H9 (cell line): Measurements from ENCODE around the gene STARD4. TPM values are rescaled to one million over a fixed set of nuclear protein-coding genes. Genes with fewer than 3 reads are reported as not detected.
A peak's percentile ranks its signal among the peaks of the same experiment; 100 is the strongest.

Experiments used
- DNase-seq: peaks from one replicate; pipeline ENCODE4 v3.0.0-alpha.2; 2017
- H2AFZ ChIP-seq: one replicate; pipeline ENCODE4 v1.6.1; 2013; ENCODE audit warnings: mild to moderate bottlenecking, low read length, control low read depth, moderate library complexity
- H2AK5ac ChIP-seq: 2 replicates; pipeline ENCODE4 v1.6.1; 2013; ENCODE audit warnings: low read length, control low read depth, mixed read lengths; ENCODE audit not compliant: insufficient read length
- H2BK120ac ChIP-seq: one replicate; pipeline ENCODE4 v1.6.1; 2013; ENCODE audit warnings: low read depth, mild to moderate bottlenecking, low read length, control low read depth, inconsistent platforms; ENCODE audit not compliant: poor library complexity, severe bottlenecking
- H2BK12ac ChIP-seq: 2 replicates; pipeline ENCODE4 v1.6.1; 2013; ENCODE audit warnings: low read length, control low read depth, mixed read lengths, low read depth; ENCODE audit not compliant: insufficient read length
- H2BK15ac ChIP-seq: 2 replicates; pipeline ENCODE4 v1.6.1; 2013; ENCODE audit warnings: low read depth, low read length, control low read depth
- H2BK20ac ChIP-seq: one replicate; pipeline ENCODE4 v1.6.1; 2013; ENCODE audit warnings: low read depth, mild to moderate bottlenecking, low read length, control low read depth, inconsistent platforms; ENCODE audit not compliant: poor library complexity, severe bottlenecking
- H2BK5ac ChIP-seq: 2 replicates; pipeline ENCODE4 v1.6.1; 2013; ENCODE audit warnings: low read length, control low read depth, mixed read lengths; ENCODE audit not compliant: insufficient read length
- H3K14ac ChIP-seq: 2 replicates; pipeline ENCODE4 v1.6.1; 2013; ENCODE audit warnings: low read length, control low read depth; ENCODE audit not compliant: insufficient read depth
- H3K18ac ChIP-seq: 2 replicates; pipeline ENCODE4 v1.6.1; 2013; ENCODE audit warnings: low read depth, mild to moderate bottlenecking, mixed read lengths, low read length, control low read depth; ENCODE audit not compliant: insufficient read length
- H3K23ac ChIP-seq: 2 replicates; pipeline ENCODE4 v1.6.1; 2013; ENCODE audit warnings: low read length, control low read depth, mixed read lengths, low read depth; ENCODE audit not compliant: insufficient read length
- H3K23me2 ChIP-seq: 2 replicates; pipeline ENCODE4 v1.6.1; 2013; ENCODE audit warnings: low read depth, mild to moderate bottlenecking, mixed read lengths, low read length, control low read depth; ENCODE audit not compliant: insufficient read length, poor library complexity, severe bottlenecking
- H3K27ac ChIP-seq: 2 replicates; pipeline ENCODE4 v1.5.1; 2013; ENCODE audit warnings: low read length, control low read depth, mixed read lengths, low read depth; ENCODE audit not compliant: insufficient read length
- H3K27me3 ChIP-seq: 2 replicates; pipeline ENCODE4 v1.6.1; 2013; ENCODE audit warnings: low read length, control low read depth, inconsistent platforms; ENCODE audit not compliant: insufficient read depth
- H3K4ac ChIP-seq: 2 replicates; pipeline ENCODE4 v1.6.1; 2013; ENCODE audit warnings: low read depth, mild to moderate bottlenecking, control low read depth, inconsistent platforms, low read length, moderate library complexity
- H3K4me1 ChIP-seq: 2 replicates; pipeline ENCODE4 v1.6.1; 2013; ENCODE audit warnings: low read length, control low read depth, inconsistent platforms; ENCODE audit not compliant: insufficient read depth
- H3K4me2 ChIP-seq: 2 replicates; pipeline ENCODE4 v1.6.1; 2013; ENCODE audit warnings: low read length, control low read depth, mixed read lengths; ENCODE audit not compliant: insufficient read length, insufficient read depth
- H3K56ac ChIP-seq: 2 replicates; pipeline ENCODE4 v1.6.1; 2013; ENCODE audit warnings: low read depth, mild to moderate bottlenecking, mixed read lengths, low read length, control low read depth; ENCODE audit not compliant: insufficient read length
- H3K79me1 ChIP-seq: 2 replicates; pipeline ENCODE4 v1.6.1; 2013; ENCODE audit warnings: low read depth, mild to moderate bottlenecking, moderate library complexity, low read length, control low read depth, inconsistent platforms; ENCODE audit not compliant: insufficient read depth, poor library complexity, severe bottlenecking
- H3K79me2 ChIP-seq: 2 replicates; pipeline ENCODE4 v1.6.1; 2013; ENCODE audit warnings: low read length, control low read depth, inconsistent platforms; ENCODE audit not compliant: insufficient read depth
- H3K9ac ChIP-seq: 2 replicates; pipeline ENCODE4 v1.6.1; 2013; ENCODE audit warnings: low read length, control low read depth, mixed read lengths; ENCODE audit not compliant: insufficient read length; ENCODE audit errors: extremely low read depth
- H3K9me3 ChIP-seq: one replicate; pipeline ENCODE4 v1.6.1; 2013; ENCODE audit warnings: low read depth, low read length, inconsistent platforms; ENCODE audit not compliant: control insufficient read depth
- H3T11ph ChIP-seq: one replicate; pipeline ENCODE4 v1.6.1; 2013; ENCODE audit warnings: mild to moderate bottlenecking, low read length, control low read depth, inconsistent platforms
- H4K20me1 ChIP-seq: one replicate; pipeline ENCODE4 v1.6.1; 2013; ENCODE audit not compliant: control insufficient read depth, insufficient read length, insufficient read depth
- H4K5ac ChIP-seq: 2 replicates; pipeline ENCODE4 v1.6.1; 2013; ENCODE audit warnings: low read depth, mild to moderate bottlenecking, mixed read lengths, low read length, control low read depth; ENCODE audit not compliant: insufficient read length
- H4K8ac ChIP-seq: replicated peaks from 2 replicates; pipeline ENCODE4 v1.6.1; 2013; ENCODE audit warnings: low read length, control low read depth, mixed read lengths, low read depth; ENCODE audit not compliant: insufficient read length
- H4K91ac ChIP-seq: 2 replicates; pipeline ENCODE4 v1.6.1; 2013; ENCODE audit warnings: low read depth, mild to moderate bottlenecking, moderate library complexity, mixed read lengths, low read length, control low read depth; ENCODE audit not compliant: insufficient read length
- H3K27ac Mint-ChIP-seq, 3 experiments: 2 replicates in 2 of 3; 3 replicates in 1 of 3; pipeline ENCODE4 v1.8.0; 2020 to 2021; ENCODE audit warnings: mixed read lengths in 3 of 3, mild to moderate bottlenecking in 1 of 3, moderate library complexity in 1 of 3
- H3K27me3 Mint-ChIP-seq: 2 replicates; pipeline ENCODE4 v1.8.0; 2021; ENCODE audit warnings: low read depth, mild to moderate bottlenecking, moderate library complexity, mixed read lengths
- H3K36me3 Mint-ChIP-seq, 3 experiments: 2 replicates in 2 of 3; 3 replicates in 1 of 3; pipeline ENCODE4 v1.8.0; 2020 to 2021; ENCODE audit warnings: low read depth in 3 of 3, mixed read lengths in 3 of 3; ENCODE audit not compliant: insufficient read depth in 1 of 3
- H3K4me1 Mint-ChIP-seq, 2 experiments: 2 replicates each; pipeline ENCODE4 v1.8.0; 2020; ENCODE audit warnings: mixed read lengths in 2 of 2
- H3K4me3 Mint-ChIP-seq, 2 experiments: 2 replicates in 1 of 2; 3 replicates in 1 of 2; pipeline ENCODE4 v1.8.0; 2020 to 2021; ENCODE audit warnings: mild to moderate bottlenecking in 2 of 2, mixed read lengths in 2 of 2, moderate library complexity in 1 of 2
- H3K9me3 Mint-ChIP-seq, 2 experiments: 2 replicates in 1 of 2; 3 replicates in 1 of 2; pipeline ENCODE4 v1.8.0; 2020; ENCODE audit warnings: mild to moderate bottlenecking in 2 of 2, mixed read lengths in 2 of 2, moderate library complexity in 1 of 2
- CTCF ChIP-seq: fragments of 200-600 bp; sonication (generic); conservative IDR thresholded peaks from 3 replicates; pipeline ENCODE4 v1.8.0; 2021; ENCODE audit warnings: antibody characterized with exemption, mild to moderate bottlenecking
- WGBS: extraction: QIAGEN DNeasy Blood & Tissue Kit; methylation state at CpG from one replicate; pipeline ENCODE4 v1.1.7; 2013; ENCODE audit warnings: missing lambda C conversion rate, low lambda C conversion rate, mixed read lengths; ENCODE audit not compliant: insufficient read length; ENCODE audit errors: extremely low coverage; 5-methylcytosine and 5-hydroxymethylcytosine counted together
- total RNA-seq: library from RNA; stranded (reverse); gene quantifications from 2 replicates; pipeline ENCODE4 v1.2.1, GENCODE V29; 2021

The STARD4 gene
- total RNA-seq, 1 experiment from 2014 or later = 28.7 TPM

GRCh38 chr5:111552896-111553295 is 40.6 kb upstream of the STARD4 start:
- no peak overlapping the region for H2BK120ac ChIP-seq
- no peak overlapping the region for H4K91ac ChIP-seq
- H3K18ac ChIP-seq = no peak overlapping the region
- H4K5ac ChIP-seq = no peak overlapping the region
- H4K8ac ChIP-seq = no peak overlapping the region
- no peaks in the 10 kb centered on the region for H3K79me2 ChIP-seq
- Mint-ChIP-seq H3K4me3 (peak overlapping the region in 1 of 2 experiments; percentile 7; a peak in 1 of 5 replicates), H3K9me3 (peaks cover 0 to 2% of the 10 kb centered on the region in 2 experiments; a peak in 2 of 5 replicates), H3K27me3 (no peaks in the 10 kb centered on the region), H3K4me1 (peaks cover 40 to 41% of the 10 kb centered on the region in 2 experiments), H3K27ac (peak overlapping the region in 2 of 3 experiments; percentile 7 to 27; a peak in 3 of 7 replicates), H3K36me3 (peaks cover 0 to 5% (median 0%) of the 10 kb centered on the region in 3 experiments; a peak in 1 of 7 replicates)
- no peak for TF ChIP-seq CTCF
- WGBS = no CpG with 5 or more reads among the region's 1 CpG
- H3K4ac ChIP-seq = no peak overlapping the region
- H3K79me1 ChIP-seq = no peaks in the 10 kb centered on the region
- H2AK5ac ChIP-seq = no peak overlapping the region
- no peaks in the 10 kb centered on the region for H3K23me2 ChIP-seq
- H3K56ac ChIP-seq = no peak overlapping the region
- peaks cover 9% of the 10 kb centered on the region; the same call in 1 of the 2 replicates for H3K4me1 ChIP-seq
- no peak overlapping the region for H2BK12ac ChIP-seq
- no peak for DNase-seq
- no peaks in the 10 kb centered on the region for H4K20me1 ChIP-seq
- no peak overlapping the region for H3T11ph ChIP-seq
- H2BK5ac ChIP-seq = no peak overlapping the region
- no peak overlapping the region for H2BK15ac ChIP-seq
- H2BK20ac ChIP-seq = no peak overlapping the region
- H3K27ac ChIP-seq = no peak overlapping the region
- no peak overlapping the region for H3K14ac ChIP-seq
- no peak overlapping the region for H2AFZ ChIP-seq
- no peak overlapping the region for H3K23ac ChIP-seq
- H3K27me3 ChIP-seq = no peaks in the 10 kb centered on the region
- no peaks in the 10 kb centered on the region for H3K9me3 ChIP-seq
- no peak overlapping the region for H3K9ac ChIP-seq
- no peak overlapping the region for H3K4me2 ChIP-seq
